Measurements from ENCODE around the gene ADCY10.
"Not testable (repeated sequence)": the region's sequence is repeated elsewhere in the genome, so short reads cannot be mapped to it uniquely, and the experiment has no call there.

ADCY10 gene

DNA sequence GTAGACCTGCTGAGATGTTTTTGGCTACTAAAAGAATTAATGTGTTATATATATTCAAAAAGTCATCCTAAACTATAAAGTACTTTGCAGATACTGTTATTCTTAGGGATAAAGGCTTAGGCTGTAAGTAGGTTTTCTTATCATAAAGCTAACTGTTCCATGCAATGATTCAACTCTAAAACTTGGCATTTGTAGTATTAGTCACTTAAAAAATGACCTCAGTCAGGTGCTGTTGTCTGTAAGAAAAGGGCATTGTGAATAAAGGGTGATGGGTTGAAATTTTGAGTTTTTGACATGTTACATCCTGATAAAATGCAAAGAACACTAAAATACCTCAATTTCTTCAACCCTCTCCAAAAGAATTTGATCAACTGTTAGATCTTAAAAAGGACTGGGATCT is 32.9 kb downstream of the ADCY10 start:
- no peak for DNase-seq (ENCODE audit: low spot score)

DNA sequence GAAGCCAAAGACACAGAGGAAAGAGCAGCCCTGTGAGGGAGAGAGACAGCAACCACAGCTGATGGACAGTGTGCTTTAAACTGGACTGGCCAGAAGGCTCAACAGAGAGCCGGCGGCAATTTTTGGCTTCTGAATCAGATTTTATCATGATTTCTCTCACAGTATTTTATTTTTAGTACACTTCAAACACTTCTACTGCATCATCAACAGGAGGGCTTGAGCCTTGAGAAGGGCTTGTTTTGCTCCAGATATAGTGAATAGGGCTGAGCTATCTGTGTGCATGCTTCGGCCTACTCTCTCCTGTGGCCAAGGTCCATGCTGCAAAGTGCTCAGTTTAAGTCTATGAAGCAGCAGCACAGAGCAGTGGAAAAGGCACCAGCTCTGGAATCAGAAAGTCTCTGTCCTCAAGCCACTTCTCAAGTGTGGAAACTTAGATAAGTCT is 33.3 kb downstream of the ADCY10 start:
- no peak for DNase-seq (ENCODE audit: low spot score)

DNA sequence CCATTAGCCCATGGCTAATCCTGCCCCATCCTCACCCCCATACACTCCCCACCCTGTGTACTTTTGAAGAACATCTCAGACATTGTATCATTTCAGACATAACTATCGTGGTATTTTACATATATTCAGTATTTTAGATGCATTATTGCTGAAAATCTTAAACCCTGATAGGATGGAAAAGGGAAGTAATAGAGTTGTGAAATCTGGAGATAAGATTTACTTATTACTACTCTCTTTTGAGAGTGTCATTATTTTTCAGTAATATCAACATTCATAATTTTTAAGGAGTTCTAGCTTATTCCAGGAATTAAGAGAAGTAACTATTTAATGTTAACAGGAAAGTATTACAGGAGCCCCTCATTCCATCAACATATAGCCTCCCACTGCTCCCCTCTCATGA is 34.4 kb downstream of the ADCY10 start:
- DNase-seq (ENCODE audit: low spot score), result no peak

DNA sequence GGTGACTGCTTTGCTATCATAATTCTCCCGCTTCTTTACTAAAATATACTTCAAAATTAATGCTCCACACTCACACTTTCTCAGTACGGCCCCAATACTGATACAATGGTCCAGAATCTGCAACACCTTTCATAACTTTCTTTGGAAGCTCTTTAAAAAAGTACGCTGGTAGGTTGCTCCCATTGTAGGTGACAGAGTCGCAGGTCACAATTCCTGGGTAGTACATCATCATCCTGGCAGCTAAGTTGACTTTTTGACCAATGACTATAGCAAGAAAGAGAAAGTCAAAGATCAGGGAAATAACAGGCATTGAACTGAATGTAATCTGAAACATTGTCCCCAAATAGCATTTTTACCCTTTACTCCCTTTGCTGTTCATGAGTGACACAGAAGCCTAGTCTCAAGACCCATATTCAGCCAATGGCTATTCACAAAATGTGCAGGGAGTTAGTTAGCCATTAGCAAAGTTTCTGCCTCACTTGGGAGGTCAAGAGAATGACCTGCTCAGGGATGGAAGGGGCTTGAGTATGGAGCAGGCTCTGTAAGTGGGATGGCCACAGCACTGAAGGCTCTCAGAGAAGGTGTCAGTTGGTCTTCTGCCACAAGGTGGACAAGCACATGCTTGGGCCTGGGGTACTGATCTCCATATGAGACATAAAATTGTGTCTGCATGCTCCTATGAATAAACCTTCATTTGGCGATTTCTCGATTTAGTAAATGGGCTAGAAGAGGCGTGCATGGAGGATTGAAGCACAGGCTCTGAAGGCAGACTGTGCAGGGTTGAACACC is 35.4 kb downstream of the ADCY10 start:
- DNase-seq (ENCODE audit: low spot score), result no peak

DNA sequence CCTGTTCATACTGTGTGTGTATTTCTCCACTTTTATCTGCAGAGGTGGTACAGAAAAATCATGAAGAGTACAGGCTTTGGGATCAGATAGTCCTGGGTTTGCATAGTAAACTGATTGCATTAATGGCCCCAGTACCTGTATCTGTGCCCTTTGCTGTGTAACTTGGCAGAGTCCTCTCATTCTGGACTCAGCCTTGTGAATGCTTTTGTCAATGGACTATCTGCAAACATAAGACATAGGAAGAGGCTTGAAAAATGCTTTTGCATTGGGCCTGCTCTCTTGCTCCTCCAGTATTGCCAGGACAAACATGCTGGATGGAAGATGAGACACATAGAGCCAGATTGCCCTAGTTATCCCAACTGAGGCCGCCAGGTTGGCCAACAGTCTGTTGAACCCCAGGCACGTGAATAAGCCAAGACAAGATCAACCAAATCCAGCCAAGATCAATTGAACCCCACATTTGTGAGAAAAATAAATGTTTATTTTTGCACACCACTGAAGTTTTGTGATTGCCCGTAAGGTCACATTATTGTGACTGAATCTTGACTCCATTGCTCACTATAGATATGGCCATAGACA is 37.2 kb downstream of the ADCY10 start:
- no peak for DNase-seq (ENCODE audit: low spot score)

DNA sequence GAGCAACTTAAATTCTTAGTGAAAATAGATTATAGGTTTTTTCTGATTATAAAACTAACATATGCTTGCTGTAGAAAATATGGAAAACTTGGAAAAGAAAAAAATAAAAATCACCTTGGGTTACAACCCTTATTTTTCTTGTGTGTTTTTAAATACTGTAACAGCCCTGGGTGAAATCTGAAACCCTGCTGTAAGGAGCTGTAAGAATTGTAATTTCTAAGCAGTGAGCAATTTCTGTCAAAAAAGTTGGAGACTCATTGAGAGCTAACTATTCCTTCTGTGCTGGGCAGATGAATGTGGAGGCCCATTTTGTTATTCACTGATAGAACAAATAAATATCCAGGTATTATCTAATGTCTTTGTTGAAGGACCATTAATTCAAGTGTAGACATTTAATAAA is 42.6 kb downstream of the ADCY10 start:
- DNase-seq (ENCODE audit: low spot score), result peak; percentile 42

DNA sequence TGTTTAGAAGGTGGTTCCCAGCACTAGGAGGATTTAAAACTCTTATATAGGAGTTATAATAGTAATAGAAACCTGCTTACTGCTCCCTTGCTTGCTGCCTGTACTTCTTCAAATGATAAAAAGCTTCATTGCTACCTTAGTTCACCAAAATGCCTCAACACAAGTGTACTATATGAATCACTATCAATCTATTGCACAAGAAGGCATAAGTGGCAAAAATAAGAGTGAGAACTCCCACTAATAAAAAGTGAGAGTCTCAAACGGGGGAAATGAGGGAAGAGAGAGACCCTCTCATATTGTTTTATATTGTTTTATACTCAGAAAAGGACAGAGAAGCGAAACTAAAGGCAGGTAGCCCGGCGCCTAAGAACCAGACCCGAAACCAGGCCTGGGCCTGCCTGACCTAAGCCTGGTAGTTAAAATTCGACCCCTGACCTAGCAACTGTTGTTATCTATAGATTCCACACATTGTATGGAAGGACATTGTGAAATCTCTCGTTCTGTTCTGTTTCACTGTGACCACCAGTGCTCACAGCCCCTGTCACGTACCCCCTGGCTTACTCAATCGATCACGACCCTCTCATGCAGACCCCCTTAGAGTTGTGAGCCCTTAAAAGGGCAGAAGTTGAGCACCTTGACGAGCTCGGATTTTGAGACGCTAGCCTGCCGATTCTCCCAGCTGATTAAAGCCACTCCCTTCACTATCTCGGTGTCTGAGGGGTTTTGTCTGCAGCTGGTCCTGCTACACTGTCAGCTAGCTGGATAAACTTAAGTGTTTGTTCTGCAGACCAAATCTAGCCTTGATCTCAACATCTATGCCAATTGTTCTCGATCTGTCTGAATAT is 44.6 kb downstream of the ADCY10 start:
- DNase-seq (ENCODE audit: low spot score), result not testable (repeated sequence)

DNA sequence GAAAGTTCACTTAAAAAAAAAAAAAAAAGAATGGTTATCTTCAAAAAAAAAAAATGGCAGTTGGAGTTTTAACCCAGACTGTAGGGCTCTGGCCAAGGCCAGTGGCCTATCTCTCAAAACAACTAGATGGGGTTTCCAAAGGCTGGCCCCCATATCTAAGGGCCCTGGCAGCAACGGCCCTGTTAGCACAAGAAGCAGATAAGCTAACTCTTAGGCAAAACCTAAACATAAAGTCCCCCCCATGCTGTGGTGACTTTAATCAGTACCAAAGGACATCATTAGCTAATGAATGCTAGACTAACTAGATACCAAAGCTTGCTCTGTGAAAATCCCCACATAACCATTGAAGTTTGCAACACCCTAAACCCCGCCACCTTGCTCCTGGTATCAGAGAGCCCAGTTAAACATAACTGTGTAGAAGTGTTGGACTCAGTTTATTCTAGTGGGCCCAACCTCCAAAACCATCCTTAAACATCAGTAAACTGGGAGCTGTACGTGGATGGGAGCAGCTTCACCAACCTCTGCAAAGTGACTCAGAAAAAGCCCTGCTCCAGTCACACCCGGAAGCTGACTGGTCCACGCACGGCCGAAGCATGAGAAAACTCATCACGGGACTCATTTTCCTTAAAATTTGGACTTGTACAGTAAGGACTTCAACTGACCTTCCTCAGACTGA is 47.1 kb downstream of the ADCY10 start:
- not testable (repeated sequence) for DNase-seq (ENCODE audit: low spot score)

DNA sequence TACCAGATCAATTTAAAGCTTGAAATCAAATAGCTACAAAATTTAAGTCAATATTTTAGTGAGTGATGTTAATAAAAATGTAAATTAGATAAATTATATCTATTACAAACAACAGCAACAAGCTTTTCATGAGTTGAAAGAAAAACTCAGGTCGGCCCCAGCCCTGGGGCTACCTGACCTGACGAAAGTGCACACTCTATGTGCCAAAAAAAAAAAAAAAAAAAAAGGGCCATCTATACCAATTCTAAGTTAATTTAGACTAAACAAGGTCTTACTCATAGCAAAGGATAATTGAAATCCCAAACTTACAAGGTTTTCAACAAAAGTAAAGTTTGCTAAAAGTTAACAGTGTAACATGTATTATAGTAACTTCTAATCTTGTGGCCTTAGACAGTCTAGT is 47.6 kb downstream of the ADCY10 start:
- DNase-seq (ENCODE audit: low spot score), result not testable (repeated sequence)

DNA sequence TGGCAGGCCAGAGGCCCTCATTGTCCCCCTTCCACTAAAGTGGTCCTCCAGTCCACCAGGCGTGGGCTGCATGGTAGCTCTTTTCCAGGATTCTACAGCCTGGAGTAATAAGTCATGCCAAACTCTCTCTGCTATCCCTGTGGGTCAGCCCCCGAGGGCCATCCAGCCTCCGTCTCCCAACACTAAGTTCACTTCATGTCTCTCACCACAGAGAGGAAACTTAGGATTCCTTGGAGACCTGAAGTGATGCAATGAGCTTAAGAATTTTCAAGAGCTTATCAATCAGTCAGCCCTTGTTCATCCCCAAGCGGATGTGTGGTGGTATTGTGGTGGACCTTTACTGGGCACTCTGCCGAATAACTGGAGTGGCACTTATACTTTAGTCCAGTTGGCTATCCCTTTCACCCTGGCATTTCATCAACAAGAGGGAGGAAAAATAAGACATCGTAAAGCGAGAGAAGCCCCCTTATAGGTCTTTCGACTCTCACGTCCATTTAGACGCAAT is 48.1 kb downstream of the ADCY10 start:
- not testable (repeated sequence) for DNase-seq (ENCODE audit: low spot score)

DNA sequence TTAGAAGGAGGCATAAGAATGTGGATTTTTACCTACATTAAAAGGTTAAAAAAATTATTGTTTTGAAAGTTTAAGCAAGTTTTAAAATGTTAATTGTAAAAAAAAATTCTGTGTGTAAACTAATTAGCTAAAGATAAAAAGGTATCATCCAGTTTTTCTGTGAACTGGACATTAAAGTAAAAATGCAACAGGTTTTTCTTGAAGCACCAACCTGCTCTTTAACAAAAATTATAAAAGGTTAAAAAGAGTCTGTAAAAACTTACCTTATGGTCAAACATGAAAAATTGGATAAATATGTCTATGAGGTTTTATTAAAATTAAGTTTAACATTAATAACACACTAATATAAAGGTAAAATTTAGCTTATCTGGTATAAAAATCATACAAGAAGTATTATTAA is 48.7 kb downstream of the ADCY10 start:
- DNase-seq (ENCODE audit: low spot score), result not testable (repeated sequence)

DNA sequence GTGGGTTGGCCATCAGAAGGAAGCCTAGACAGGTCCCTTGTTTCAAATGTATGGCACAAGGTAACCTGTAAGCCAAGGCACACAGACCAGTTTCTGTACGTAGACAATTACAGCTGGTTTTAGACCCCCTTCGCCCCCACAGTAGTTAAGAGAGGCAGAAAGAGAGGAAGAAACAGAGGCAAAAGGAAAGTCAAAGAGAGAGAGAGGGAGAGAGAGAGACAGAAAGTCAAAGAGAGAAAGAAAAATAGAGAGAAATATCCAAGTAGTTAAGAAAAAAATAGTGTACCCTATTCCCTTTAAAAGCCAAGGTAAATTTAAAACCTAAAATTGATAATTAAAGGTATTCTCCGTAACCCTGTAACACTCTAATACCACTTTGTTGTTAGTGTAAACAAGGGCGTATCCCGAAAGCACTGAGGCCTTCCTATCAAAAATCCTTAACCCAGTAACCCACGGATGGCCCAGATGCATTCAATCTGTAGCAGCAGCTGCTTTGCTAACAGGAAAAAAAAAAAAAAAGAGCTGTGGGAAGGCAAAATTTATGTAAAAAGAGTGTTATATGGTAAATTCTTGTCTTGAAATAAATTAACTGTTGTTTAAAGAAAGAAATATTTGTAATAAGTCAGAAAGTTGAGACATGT is 49.4 kb downstream of the ADCY10 start:
- DNase-seq (ENCODE audit: low spot score), result no peak

DNA sequence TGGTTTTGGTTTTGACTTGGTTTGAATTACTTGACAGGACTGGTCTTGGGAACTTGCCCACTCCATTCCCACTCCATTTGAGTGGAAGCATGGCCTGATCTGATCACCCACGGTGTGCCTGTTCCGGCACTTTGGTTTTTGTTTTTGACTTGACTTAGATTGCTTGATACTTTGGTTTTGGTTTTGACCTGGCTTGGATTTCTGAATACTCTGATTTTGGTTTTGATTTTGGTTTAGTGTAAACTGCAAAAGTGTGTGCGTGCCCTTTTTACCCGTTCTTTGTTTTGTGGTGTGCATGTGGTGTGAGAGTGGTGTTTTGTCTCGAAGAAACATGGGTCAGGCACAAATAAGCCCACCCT is 50.0 kb downstream of the ADCY10 start:
- no peak for DNase-seq (ENCODE audit: low spot score)

DNA sequence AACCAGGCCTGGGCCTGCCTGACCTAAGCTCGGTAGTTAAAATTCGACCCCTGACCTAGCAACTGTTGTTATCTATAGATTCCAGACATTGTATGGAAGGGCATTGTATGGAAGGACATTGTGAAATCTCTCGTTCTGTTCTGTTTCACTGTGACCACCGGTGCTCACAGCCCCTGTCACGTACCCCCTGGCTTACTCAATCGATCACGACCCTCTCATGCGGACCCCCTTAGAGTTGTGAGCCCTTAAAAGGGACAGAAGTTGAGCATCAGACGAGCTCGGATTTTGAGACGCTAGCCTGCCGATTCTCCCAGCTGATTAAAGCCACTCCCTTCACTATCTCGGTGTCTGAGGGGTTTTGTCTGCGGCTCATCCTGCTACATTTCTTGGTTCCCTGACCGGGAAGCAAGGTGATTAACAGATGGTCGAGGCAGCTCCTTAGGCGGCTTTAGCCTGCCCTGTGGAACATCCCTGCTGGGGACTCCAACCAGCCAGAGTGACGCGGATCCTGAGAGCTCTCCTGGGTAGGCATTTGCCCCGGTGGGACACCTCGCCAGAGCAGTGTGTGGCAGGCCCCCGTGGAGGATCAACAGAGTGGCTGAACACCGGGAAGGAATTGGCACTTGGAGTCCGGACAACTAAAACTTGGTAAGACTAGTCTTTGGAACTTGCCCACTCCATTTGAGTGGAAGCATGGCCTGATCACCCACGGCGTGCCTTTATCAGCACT is 50.6 kb downstream of the ADCY10 start:
- not testable (repeated sequence) for DNase-seq (ENCODE audit: low spot score)

DNA sequence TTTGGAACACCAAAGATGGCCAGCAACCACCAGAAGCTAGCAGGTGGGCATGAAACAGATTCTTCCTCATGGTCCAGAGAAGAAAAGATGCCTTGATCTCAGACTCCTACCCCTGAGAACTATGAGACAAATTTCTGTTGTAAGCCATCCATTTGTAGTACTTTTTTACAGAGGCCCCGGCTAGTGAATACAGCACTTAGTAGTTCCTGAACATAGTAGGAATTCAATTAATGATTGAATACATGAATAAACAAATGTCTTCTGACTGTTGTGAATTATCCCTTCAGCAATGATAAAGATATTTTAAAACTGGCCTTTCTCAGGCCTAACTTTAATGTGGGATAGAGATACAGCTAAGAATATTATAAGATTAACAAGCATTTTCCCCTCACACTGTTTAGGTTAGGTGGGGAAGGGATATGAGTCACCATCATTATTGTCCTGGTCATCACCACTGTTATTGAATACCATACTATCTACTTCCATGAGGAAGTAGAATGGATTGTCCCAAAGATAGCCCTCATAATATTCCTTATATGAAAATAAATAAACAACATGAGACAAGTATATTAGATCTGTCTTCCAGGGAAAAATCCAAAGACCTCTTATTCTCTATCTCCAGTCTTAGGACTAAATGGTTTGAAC is 51.4 kb downstream of the ADCY10 start:
- peak; percentile 29 for DNase-seq (ENCODE audit: low spot score)

DNA sequence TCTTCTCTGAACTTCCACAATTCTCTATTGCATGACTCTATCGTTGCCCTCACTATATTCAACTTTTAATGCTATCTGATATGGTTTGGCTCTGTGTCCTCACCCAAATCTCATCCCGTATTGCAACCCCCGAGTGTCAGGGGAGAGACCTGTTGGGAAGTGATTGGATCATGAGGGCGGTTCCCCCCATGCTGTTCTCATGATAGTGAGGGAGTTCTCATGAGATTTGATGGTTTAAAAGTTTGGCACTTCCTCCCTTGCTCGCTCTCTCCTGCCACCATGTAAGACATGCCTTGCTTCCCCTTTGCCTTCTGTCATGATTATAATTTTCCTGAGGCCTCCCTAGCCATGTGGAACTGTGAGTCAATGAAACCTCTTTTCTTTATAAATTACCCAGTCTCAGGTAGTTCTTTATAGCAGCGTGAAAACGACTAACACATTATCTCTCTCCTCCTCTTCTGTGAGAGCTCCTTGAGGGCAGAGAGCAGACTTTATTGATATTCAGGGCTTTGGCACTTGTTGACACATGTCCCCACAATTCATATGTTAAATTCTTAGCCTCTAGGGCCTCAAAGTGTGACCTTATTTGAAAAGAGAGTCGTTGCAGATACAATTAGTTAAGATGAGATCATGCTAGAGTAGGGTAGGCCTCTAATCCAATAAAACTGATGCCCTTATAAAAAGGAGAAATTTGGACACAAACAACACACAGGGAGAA is 52.1 kb downstream of the ADCY10 start:
- no peak for DNase-seq (ENCODE audit: low spot score)

DNA sequence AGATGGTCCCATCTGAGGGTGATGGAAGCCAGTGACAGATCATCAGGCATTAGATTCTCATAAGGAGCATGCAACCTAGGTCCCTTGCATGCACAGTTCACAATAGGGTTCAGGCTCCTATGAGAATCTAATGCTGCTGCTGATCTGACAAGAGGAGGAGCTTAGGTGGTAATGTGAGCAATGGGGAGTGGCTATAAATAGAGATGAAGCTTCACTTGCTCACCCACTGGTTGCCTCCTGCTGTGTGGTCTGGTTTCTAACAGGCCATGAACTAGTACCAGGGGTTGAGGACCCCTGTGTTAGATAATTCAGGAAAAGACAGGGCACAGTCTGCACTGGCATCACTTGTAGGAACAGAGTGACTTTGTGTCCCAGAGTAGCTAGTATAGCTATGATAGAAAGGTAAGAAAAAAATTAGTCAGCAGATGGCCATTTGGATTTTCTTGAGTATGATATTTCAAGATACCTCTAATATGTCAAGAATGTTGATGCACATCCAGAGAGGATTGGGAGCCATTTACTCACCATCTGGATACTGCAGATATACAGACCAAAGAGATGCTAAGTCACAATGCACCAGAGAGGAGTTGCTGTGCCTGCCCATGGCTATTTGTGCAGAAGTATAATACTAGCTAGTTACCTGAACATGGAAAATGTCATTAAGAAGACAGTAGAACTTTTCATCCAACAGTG is 53.6 kb downstream of the ADCY10 start:
- peak; percentile 35 for DNase-seq (ENCODE audit: low spot score)

DNA sequence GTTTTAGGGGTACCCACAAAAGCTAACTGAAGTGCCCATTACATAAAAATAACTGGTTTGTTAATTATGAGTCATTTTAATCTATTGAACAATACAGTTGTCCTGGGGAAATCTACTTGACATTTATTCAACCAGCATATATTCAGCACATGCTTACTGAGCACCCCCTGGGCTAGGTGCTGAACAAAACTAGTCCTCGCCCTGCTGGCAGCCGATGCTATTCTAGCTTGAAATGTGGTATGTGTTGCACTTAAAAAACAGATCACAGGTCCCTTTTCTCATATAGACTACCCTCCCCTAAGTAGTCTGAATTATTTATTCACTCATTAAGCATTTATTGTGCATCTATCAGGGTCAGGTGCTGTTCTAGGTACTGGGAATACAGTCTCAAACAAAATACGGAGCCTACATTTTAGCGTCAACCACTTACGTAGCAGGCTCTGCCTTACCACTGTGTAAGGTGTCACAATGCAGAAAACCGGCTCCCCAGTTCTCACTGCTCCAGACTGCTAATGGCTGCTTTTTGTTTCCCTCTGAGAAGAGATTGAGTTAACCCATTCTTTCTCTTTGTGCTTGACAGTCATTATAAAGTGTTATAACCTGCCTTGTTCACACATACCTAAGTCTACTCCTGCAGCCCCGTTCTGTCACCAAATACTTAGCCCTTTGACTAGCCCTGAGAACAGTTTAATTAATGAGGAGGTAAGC is 57.1 kb downstream of the ADCY10 start:
- no peak for DNase-seq (ENCODE audit: low spot score)

DNA sequence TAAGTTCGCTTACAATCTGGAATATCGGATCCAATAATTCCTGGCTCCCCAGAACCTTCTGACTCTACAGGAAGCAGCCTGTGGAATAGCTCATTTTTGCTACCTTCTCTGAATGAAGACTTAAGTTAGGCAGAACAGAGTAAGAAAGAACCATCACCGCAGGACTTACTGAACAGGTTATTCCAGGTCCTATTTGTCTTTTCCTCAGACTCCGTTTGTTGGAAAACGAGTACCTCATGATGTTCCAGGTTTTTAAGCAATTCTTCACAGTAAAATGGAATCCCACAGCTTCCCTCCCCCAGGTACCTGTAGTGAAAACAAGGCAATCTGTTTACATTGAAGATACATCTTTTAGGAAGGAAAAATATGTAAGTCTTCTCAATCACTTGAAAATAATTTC is 59.8 kb downstream of the ADCY10 start:
- DNase-seq (ENCODE audit: low spot score), result no peak

Measured in GM03348 (cell line).